Measurements from ENCODE around the gene LRRC4. TPM values are rescaled to one million over a fixed set of nuclear protein-coding genes. Genes with fewer than 3 reads are reported as not detected.
A peak's percentile ranks its signal among the peaks of the same experiment; 100 is the strongest.

The LRRC4 gene
- total RNA-seq, 2 donors from 2014 or later, result 1.5 TPM

GRCh38 chr7:128068785-128069184, 37.5 kb upstream of the LRRC4 start:
- no peak overlapping the region for H3K4me3 Mint-ChIP-seq
- no peak overlapping the region for H3K27ac Mint-ChIP-seq
- H3K4me3 ChIP-seq (ENCODE audit: low read length), result no peak overlapping the region
- no peaks in the 10 kb centered on the region for H3K9me3 ChIP-seq (ENCODE audit: control insufficient read depth, low read length)
- H3K27me3 Mint-ChIP-seq (ENCODE audit: insufficient read depth), result no peaks in the 10 kb centered on the region
- no peak overlapping the region for H3K9ac ChIP-seq (ENCODE audit: extremely low read depth, low read length, poor library complexity, severe bottlenecking)
- H3K27me3 ChIP-seq (ENCODE audit: control insufficient read depth, insufficient read depth, low read length, poor library complexity, severe bottlenecking), result no peaks in the 10 kb centered on the region
- no peak overlapping the region for H3K27ac ChIP-seq (ENCODE audit: low read depth, low read length)
- no peaks in the 10 kb centered on the region for H3K4me1 Mint-ChIP-seq
- 92 to 100% methylated on average over 5 to 8 of the region's 8 CpGs for WGBS, 2 experiments (ENCODE audit: insufficient coverage in 1 of 2, insufficient read length in 1 of 2)
- no peaks in the 10 kb centered on the region for H3K4me1 ChIP-seq (ENCODE audit: control insufficient read depth, insufficient read depth, low read length)
- no peak for DNase-seq
- H3K36me3 Mint-ChIP-seq (ENCODE audit: low read depth), result peaks cover 3% of the 10 kb centered on the region
- no peaks in the 10 kb centered on the region for H3K9me3 Mint-ChIP-seq
- peaks cover 31% of the 10 kb centered on the region for H3K36me3 ChIP-seq (ENCODE audit: control insufficient read depth, insufficient read depth, low read length)
- TF ChIP-seq CTCF (conservative IDR thresholded peaks at IDR 0.05), result no peak

GRCh38 chr7:128067983-128068382, 36.7 kb upstream of the LRRC4 start:
- Mint-ChIP-seq H3K4me3 (no peak overlapping the region), H3K9me3 (no peaks in the 10 kb centered on the region), H3K27me3 (ENCODE audit: insufficient read depth) (no peaks in the 10 kb centered on the region), H3K27ac (no peak overlapping the region), H3K4me1 (no peaks in the 10 kb centered on the region), H3K36me3 (ENCODE audit: low read depth) (peaks cover 6% of the 10 kb centered on the region)
- WGBS, 2 experiments (ENCODE audit: insufficient coverage in 1 of 2, insufficient read length in 1 of 2), result 91 to 98% methylated on average over 5 of the region's 5 CpGs
- H3K9me3 ChIP-seq (ENCODE audit: control insufficient read depth, low read length), result no peaks in the 10 kb centered on the region
- H3K4me3 ChIP-seq (ENCODE audit: low read length), result no peak overlapping the region
- H3K4me1 ChIP-seq (ENCODE audit: control insufficient read depth, insufficient read depth, low read length), result no peaks in the 10 kb centered on the region
- no peak overlapping the region for H3K9ac ChIP-seq (ENCODE audit: extremely low read depth, low read length, poor library complexity, severe bottlenecking)
- no peak for TF ChIP-seq CTCF (conservative IDR thresholded peaks at IDR 0.05)
- H3K27me3 ChIP-seq (ENCODE audit: control insufficient read depth, insufficient read depth, low read length, poor library complexity, severe bottlenecking), result no peaks in the 10 kb centered on the region
- no peak for DNase-seq
- peaks cover 30% of the 10 kb centered on the region for H3K36me3 ChIP-seq (ENCODE audit: control insufficient read depth, insufficient read depth, low read length)
- no peak overlapping the region for H3K27ac ChIP-seq (ENCODE audit: low read depth, low read length)

- Histone ChIP-seq H3K4me3 (ENCODE audit: low read length) (no peak overlapping the region), H3K9ac (ENCODE audit: extremely low read depth, low read length, poor library complexity, severe bottlenecking) (no peak overlapping the region), H3K27me3 (ENCODE audit: control insufficient read depth, insufficient read depth, low read length, poor library complexity, severe bottlenecking) (no peaks in the 10 kb centered on the region), H3K9me3 (ENCODE audit: control insufficient read depth, low read length) (no peaks in the 10 kb centered on the region), H3K36me3 (ENCODE audit: control insufficient read depth, insufficient read depth, low read length) (peaks cover 30% of the 10 kb centered on the region), H3K27ac (ENCODE audit: low read depth, low read length) (no peak overlapping the region), H3K4me1 (ENCODE audit: control insufficient read depth, insufficient read depth, low read length) (no peaks in the 10 kb centered on the region)
- WGBS, 2 experiments (ENCODE audit: insufficient coverage in 1 of 2, insufficient read length in 1 of 2), result 63 to 76% methylated on average over 5 of the region's 5 CpGs
- Mint-ChIP-seq H3K4me3 (no peak overlapping the region), H3K9me3 (no peaks in the 10 kb centered on the region), H3K27ac (no peak overlapping the region), H3K27me3 (ENCODE audit: insufficient read depth) (no peaks in the 10 kb centered on the region), H3K4me1 (no peaks in the 10 kb centered on the region), H3K36me3 (ENCODE audit: low read depth) (peaks cover 6% of the 10 kb centered on the region)
- DNase-seq, result peak; percentile 61
- TF ChIP-seq CTCF (conservative IDR thresholded peaks at IDR 0.05), result peak; percentile 43
Observed at GRCh38 chr7:128066858-128067257, 35.6 kb upstream of the LRRC4 start.
